Mesenchymal stem cell (in vitro differentiated cells and primary cell): ENCODE measurements around the gene TLN1.

ENCODE experiments used
- DNase-seq: peaks from one replicate; pipeline ENCODE4 v3.0.0-alpha.2; 2013
- H2AFZ ChIP-seq: one replicate; pipeline ENCODE4 v1.6.1; 2013; ENCODE audit warnings: low read depth, mild to moderate bottlenecking, control low read depth, inconsistent platforms, low read length, moderate library complexity
- H2AK5ac ChIP-seq: 2 replicates; pipeline ENCODE4 v1.6.1; 2013; ENCODE audit warnings: low read length, moderate library complexity, mild to moderate bottlenecking, inconsistent platforms; ENCODE audit not compliant: severe bottlenecking
- H2BK120ac ChIP-seq: one replicate; pipeline ENCODE4 v1.6.1; 2013; ENCODE audit warnings: low read depth, mild to moderate bottlenecking, inconsistent platforms, low read length, moderate library complexity
- H2BK12ac ChIP-seq, 2 experiments: one replicate each; pipeline ENCODE4 v1.6.1; 2013; ENCODE audit warnings: inconsistent platforms in 2 of 2, low read length in 2 of 2, mild to moderate bottlenecking in 2 of 2, moderate library complexity in 2 of 2, control low read depth in 1 of 2
- H2BK15ac ChIP-seq: one replicate; pipeline ENCODE4 v1.6.1; 2013; ENCODE audit warnings: mild to moderate bottlenecking, low read depth, inconsistent platforms; ENCODE audit not compliant: poor library complexity, severe bottlenecking
- H2BK5ac ChIP-seq: 2 replicates; pipeline ENCODE4 v1.6.1; 2013; ENCODE audit warnings: low read depth, mild to moderate bottlenecking, low read length, control low read depth, inconsistent platforms; ENCODE audit not compliant: poor library complexity, severe bottlenecking
- H3K14ac ChIP-seq, 2 experiments: one replicate each; pipeline ENCODE4 v1.6.1; 2013; ENCODE audit warnings: inconsistent platforms in 2 of 2, low read length in 2 of 2, control low read depth in 1 of 2, mild to moderate bottlenecking in 1 of 2, moderate library complexity in 1 of 2
- H3K18ac ChIP-seq, 2 experiments: one replicate each; pipeline ENCODE4 v1.6.1; 2013; ENCODE audit warnings: inconsistent platforms in 2 of 2, low read length in 2 of 2, control low read depth in 1 of 2, low read depth in 1 of 2, mild to moderate bottlenecking in 1 of 2
- H3K23ac ChIP-seq, 2 experiments: one replicate each; pipeline ENCODE4 v1.6.1; 2013; ENCODE audit warnings: inconsistent platforms in 2 of 2, low read length in 2 of 2, mild to moderate bottlenecking in 2 of 2, moderate library complexity in 2 of 2, control low read depth in 1 of 2
- H3K27ac ChIP-seq: 2 replicates; pipeline ENCODE4 v1.5.1; 2013; ENCODE audit warnings: mild to moderate bottlenecking, moderate library complexity, low read length, control low read depth, inconsistent platforms; ENCODE audit not compliant: poor library complexity, severe bottlenecking
- H3K27me3 ChIP-seq, 2 experiments: 2 replicates each; pipeline versions ENCODE4 v1.6.1 to v1.7.0; 2013; ENCODE audit warnings: low read length in 2 of 2, mild to moderate bottlenecking in 2 of 2, moderate library complexity in 2 of 2, control low read depth in 1 of 2, inconsistent platforms in 1 of 2; ENCODE audit not compliant: control insufficient read depth in 1 of 2, insufficient read depth in 1 of 2
- H3K36me3 ChIP-seq, 2 experiments: 2 replicates each; pipeline versions ENCODE4 v1.6.1 to v1.7.0; 2013; ENCODE audit warnings: low read length in 2 of 2, control low read depth in 1 of 2, inconsistent platforms in 1 of 2, low read depth in 1 of 2, mild to moderate bottlenecking in 1 of 2; ENCODE audit not compliant: insufficient read depth in 2 of 2, control insufficient read depth in 1 of 2
- H3K4ac ChIP-seq, 2 experiments: one replicate each; pipeline ENCODE4 v1.6.1; 2013; ENCODE audit warnings: inconsistent platforms in 2 of 2, low read length in 2 of 2, mild to moderate bottlenecking in 2 of 2, moderate library complexity in 2 of 2, control low read depth in 1 of 2, low read depth in 1 of 2
- H3K4me1 ChIP-seq: 2 replicates; pipeline ENCODE4 v1.6.1; 2013; ENCODE audit warnings: low read depth, low read length, control low read depth; ENCODE audit not compliant: control insufficient read depth, insufficient read depth
- H3K4me2 ChIP-seq: 2 replicates; pipeline ENCODE4 v1.6.1; 2013; ENCODE audit warnings: low read length, mild to moderate bottlenecking, inconsistent platforms; ENCODE audit not compliant: poor library complexity, severe bottlenecking
- H3K4me3 ChIP-seq, 2 experiments: 2 replicates each; pipeline versions ENCODE4 v1.5.1 to v1.7.0; 2013; ENCODE audit warnings: low read length in 2 of 2, mild to moderate bottlenecking in 2 of 2, control low read depth in 1 of 2, low read depth in 1 of 2; ENCODE audit not compliant: insufficient read depth in 1 of 2
- H3K79me1 ChIP-seq: replicated peaks from 2 replicates; pipeline ENCODE4 v1.6.1; 2013; ENCODE audit warnings: mild to moderate bottlenecking, control low read depth, low read length, inconsistent platforms; ENCODE audit not compliant: poor library complexity, severe bottlenecking
- H3K9ac ChIP-seq: 2 replicates; pipeline ENCODE4 v1.7.0; 2013; ENCODE audit warnings: mild to moderate bottlenecking, low read length, moderate library complexity
- H3K9me3 ChIP-seq: 2 replicates; pipeline ENCODE4 v1.7.0; 2013; ENCODE audit warnings: mild to moderate bottlenecking, low read length; ENCODE audit not compliant: control insufficient read depth
- H4K8ac ChIP-seq: one replicate; pipeline ENCODE4 v1.6.1; 2013; ENCODE audit warnings: inconsistent platforms, mild to moderate bottlenecking, low read length, moderate library complexity
- H4K91ac ChIP-seq: one replicate; pipeline ENCODE4 v1.6.1; 2013; ENCODE audit warnings: mild to moderate bottlenecking, low read length, inconsistent platforms
- WGBS: methylation state at CpG from one replicate; pipeline ENCODE4 v1.1.7; 2013; ENCODE audit warnings: mixed read lengths; 5-methylcytosine and 5-hydroxymethylcytosine counted together

TLN1 gene

DNA sequence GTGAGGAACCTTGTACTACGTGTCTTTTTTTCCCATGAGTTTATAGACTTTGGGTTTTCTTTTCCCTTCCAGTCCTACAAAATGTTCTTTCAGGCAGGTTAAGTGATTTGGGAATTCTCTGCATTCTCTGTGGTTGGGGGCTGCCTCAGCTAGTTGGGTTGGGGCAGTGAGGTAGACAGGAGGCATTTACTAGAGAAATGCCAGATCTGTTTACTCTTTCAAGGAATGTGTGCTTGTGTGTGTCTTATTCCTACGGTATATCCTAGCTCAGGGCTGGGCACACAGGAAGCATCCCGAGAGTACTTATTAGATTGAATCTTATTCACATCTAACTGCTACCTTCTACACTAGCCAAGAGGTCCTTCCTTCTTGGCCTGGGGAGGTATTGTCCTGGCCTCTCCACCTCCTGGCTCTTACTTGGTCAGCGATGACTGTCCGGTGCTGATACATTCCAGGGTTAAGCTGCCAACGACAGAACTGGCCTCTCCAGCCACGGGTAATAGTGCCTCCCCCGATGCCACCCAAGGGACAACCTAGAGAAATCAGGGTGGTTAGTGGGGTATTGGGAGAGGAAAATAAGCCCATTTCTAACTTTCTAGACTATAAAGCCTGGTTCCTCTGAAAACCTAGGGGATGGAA lies 12.0 kb upstream of the TLN1 start:
- H4K8ac ChIP-seq, result no peak overlapping the region
- no peak overlapping the region for H3K14ac ChIP-seq
- no peak overlapping the region for H2AK5ac ChIP-seq
- H2BK12ac ChIP-seq, result no peak overlapping the region
- WGBS, result 88% methylated on average over 7 of the region's 8 CpGs
- DNase-seq, result no peak
- no peak overlapping the region for H4K91ac ChIP-seq
- no peak overlapping the region for H2BK5ac ChIP-seq
- no peak overlapping the region for H3K27ac ChIP-seq
- H3K9me3 ChIP-seq, result no peaks in the 10 kb centered on the region
- peaks cover 34% of the 10 kb centered on the region for H3K79me1 ChIP-seq
- H3K4me1 ChIP-seq, result peaks cover 5% of the 10 kb centered on the region
- no peak overlapping the region for H3K9ac ChIP-seq
- no peaks in the 10 kb centered on the region for H3K27me3 ChIP-seq
- H3K4me3 ChIP-seq, result no peak overlapping the region
- H3K36me3 ChIP-seq, result peaks cover 42 to 59% of the 10 kb centered on the region in 2 experiments
- H3K23ac ChIP-seq, result no peak overlapping the region
- H2AFZ ChIP-seq, result no peak overlapping the region
- no peak overlapping the region for H2BK120ac ChIP-seq
- no peak overlapping the region for H3K4me2 ChIP-seq
- no peak overlapping the region for H3K18ac ChIP-seq
- no peak overlapping the region for H2BK15ac ChIP-seq
- no peak overlapping the region for H3K4ac ChIP-seq

DNA sequence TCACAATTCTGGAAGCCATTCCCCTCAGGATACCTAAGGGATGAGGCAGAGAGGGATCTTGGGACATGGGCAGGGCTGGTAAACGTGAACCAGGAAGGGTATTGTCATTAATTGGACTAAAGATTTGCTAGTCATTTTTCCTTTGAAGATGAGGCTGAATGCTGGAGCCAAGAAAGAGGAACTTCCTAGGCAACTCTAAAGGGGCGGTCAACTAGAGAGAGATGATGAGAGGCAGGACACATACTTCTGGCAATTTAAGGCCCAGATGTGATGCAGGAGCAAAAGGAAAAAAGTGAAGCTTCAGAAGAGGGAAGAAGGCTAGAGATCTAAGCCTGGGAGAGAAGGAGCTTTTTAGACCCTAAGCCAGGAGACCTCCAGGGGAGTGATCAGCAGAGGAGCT lies 11.5 kb upstream of the TLN1 start:
- H3K9ac ChIP-seq, result no peak overlapping the region
- no peak overlapping the region for H2AK5ac ChIP-seq
- H2BK5ac ChIP-seq, result no peak overlapping the region
- H4K91ac ChIP-seq, result no peak overlapping the region
- no peak overlapping the region for H2BK12ac ChIP-seq
- no peak overlapping the region for H4K8ac ChIP-seq
- no peak overlapping the region for H3K4me2 ChIP-seq
- no peak for DNase-seq
- H3K4me3 ChIP-seq, result no peak overlapping the region
- H3K14ac ChIP-seq, result no peak overlapping the region
- no peaks in the 10 kb centered on the region for H3K27me3 ChIP-seq
- no peak overlapping the region for H3K4ac ChIP-seq
- H3K36me3 ChIP-seq, result peaks cover 48 to 64% of the 10 kb centered on the region in 2 experiments
- 89% methylated on average over 2 of the region's 2 CpGs for WGBS
- peaks cover 5% of the 10 kb centered on the region for H3K4me1 ChIP-seq
- H3K23ac ChIP-seq, result no peak overlapping the region
- no peaks in the 10 kb centered on the region for H3K9me3 ChIP-seq
- no peak overlapping the region for H3K18ac ChIP-seq
- no peak overlapping the region for H2AFZ ChIP-seq
- no peak overlapping the region for H2BK15ac ChIP-seq
- no peak overlapping the region for H2BK120ac ChIP-seq
- peaks cover 37% of the 10 kb centered on the region for H3K79me1 ChIP-seq
- no peak overlapping the region for H3K27ac ChIP-seq

DNA sequence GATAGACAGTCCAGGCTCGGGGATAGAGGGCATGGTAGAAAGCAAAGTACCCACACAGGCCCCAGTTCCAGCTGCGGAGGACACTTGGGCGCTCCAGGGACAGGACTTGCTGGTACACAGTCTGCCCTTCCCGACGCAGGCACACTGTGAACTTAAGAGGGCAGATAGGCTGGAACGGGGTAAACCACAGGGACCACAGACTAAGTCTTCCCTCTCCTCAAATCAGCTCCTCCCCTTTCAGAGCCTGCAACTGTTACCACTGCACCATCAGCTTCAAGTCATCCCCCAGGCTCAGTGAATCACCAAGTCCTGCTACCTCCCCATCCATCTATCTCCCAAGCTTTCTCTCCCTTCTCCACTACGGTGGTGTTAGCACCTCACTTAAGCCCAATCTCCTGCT lies 9.7 kb upstream of the TLN1 start:
- H3K36me3 ChIP-seq, result peaks cover 65 to 81% of the 10 kb centered on the region in 2 experiments
- H2AFZ ChIP-seq, result no peak overlapping the region
- H2BK12ac ChIP-seq, result no peak overlapping the region
- H2AK5ac ChIP-seq, result no peak overlapping the region
- H3K27me3 ChIP-seq, result no peaks in the 10 kb centered on the region
- no peak overlapping the region for H2BK120ac ChIP-seq
- no peak overlapping the region for H3K18ac ChIP-seq
- no peak overlapping the region for H3K9ac ChIP-seq
- H2BK15ac ChIP-seq, result no peak overlapping the region
- no peak overlapping the region for H3K4me2 ChIP-seq
- H3K4me1 ChIP-seq, result peaks cover 2% of the 10 kb centered on the region
- peaks cover 37% of the 10 kb centered on the region for H3K79me1 ChIP-seq
- H3K27ac ChIP-seq, result no peak overlapping the region
- no peak overlapping the region for H4K8ac ChIP-seq
- 96% methylated on average over 7 of the region's 7 CpGs for WGBS
- no peaks in the 10 kb centered on the region for H3K9me3 ChIP-seq
- H3K14ac ChIP-seq, result no peak overlapping the region
- H2BK5ac ChIP-seq, result no peak overlapping the region
- H4K91ac ChIP-seq, result no peak overlapping the region
- no peak for DNase-seq
- no peak overlapping the region for H3K23ac ChIP-seq
- H3K4me3 ChIP-seq, result no peak overlapping the region
- no peak overlapping the region for H3K4ac ChIP-seq

DNA sequence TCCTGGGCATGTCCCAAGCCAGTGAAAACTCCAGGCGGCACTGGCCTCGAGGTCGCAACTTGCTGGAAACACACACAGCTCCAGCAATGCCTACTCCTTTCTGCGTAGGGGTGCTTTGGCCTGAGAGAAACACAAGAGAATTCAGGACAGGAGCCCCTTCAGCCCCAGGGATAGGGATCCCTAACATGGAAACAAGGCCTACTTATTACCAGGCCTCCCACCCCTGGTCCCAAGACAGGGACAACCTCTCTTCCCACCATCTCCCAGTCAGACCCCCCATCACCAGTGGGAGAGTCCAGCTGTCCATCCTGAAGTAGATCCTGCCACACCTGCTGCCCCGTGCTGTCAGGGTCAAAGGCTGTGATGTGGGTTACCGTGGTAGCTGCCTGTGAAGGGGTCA lies 8.2 kb upstream of the TLN1 start:
- Histone ChIP-seq H4K8ac (no peak overlapping the region), H3K27ac (no peak overlapping the region), H2BK15ac (no peak overlapping the region), H2BK5ac (no peak overlapping the region), H3K4ac (no peak overlapping the region), H2BK120ac (no peak overlapping the region), H3K4me1 (peaks cover 3% of the 10 kb centered on the region), H4K91ac (no peak overlapping the region), H3K79me1 (peaks cover 40% of the 10 kb centered on the region), H3K23ac (no peak overlapping the region), H3K18ac (no peak overlapping the region), H3K4me3 (no peak overlapping the region), H3K9ac (no peak overlapping the region), H2AFZ (no peak overlapping the region), H3K4me2 (no peak overlapping the region), H3K14ac (no peak overlapping the region), H3K36me3 (peaks cover 75 to 92% of the 10 kb centered on the region in 2 experiments), H2AK5ac (no peak overlapping the region), H2BK12ac (no peak overlapping the region), H3K27me3 (no peaks in the 10 kb centered on the region), H3K9me3 (no peaks in the 10 kb centered on the region)
- 93% methylated on average over 5 of the region's 6 CpGs for WGBS
- DNase-seq, result no peak
